Prostate gland (tissue), 2 donors: Measurements from ENCODE around the gene PITPNC1.

ENCODE experiments used
- POLR2A ChIP-seq: fragments of 450-650 bp; IDR thresholded peaks from one replicate; pipeline ENCODE4 v1.6.1; 2016; ENCODE audit warnings: antibody characterized with exemption, mild to moderate bottlenecking
- TF ChIP-seq, protein P1 (sequence below), 4 experiments: fragments of 200-600 bp in 2 of 4; fragments of 450-650 bp in 2 of 4; sonication (generic) in 2 of 4; IDR thresholded peaks; 1 replicate in 3 of 4; 2 replicates in 1 of 4; pipeline ENCODE4 v1.5.1; 2016 to 2019; ENCODE audit warnings: antibody characterized with exemption in 4 of 4, mild to moderate bottlenecking in 2 of 4, moderate library complexity in 2 of 4

- TF ChIP-seq, protein P1, sequence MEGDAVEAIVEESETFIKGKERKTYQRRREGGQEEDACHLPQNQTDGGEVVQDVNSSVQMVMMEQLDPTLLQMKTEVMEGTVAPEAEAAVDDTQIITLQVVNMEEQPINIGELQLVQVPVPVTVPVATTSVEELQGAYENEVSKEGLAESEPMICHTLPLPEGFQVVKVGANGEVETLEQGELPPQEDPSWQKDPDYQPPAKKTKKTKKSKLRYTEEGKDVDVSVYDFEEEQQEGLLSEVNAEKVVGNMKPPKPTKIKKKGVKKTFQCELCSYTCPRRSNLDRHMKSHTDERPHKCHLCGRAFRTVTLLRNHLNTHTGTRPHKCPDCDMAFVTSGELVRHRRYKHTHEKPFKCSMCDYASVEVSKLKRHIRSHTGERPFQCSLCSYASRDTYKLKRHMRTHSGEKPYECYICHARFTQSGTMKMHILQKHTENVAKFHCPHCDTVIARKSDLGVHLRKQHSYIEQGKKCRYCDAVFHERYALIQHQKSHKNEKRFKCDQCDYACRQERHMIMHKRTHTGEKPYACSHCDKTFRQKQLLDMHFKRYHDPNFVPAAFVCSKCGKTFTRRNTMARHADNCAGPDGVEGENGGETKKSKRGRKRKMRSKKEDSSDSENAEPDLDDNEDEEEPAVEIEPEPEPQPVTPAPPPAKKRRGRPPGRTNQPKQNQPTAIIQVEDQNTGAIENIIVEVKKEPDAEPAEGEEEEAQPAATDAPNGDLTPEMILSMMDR (IDR thresholded peaks at IDR 0.05), result no peak
- TF ChIP-seq POLR2A, result no peak
Measured at GRCh38 chr17:67696347-67696746, 319.3 kb downstream of the PITPNC1 start.
